Liver (tissue), 9 donors: ENCODE results near the gene FIBCD1. TPM values are rescaled to one million over a fixed set of nuclear protein-coding genes. Genes with fewer than 3 reads are reported as not detected.

Experiments used
- DNase-seq: peaks from one replicate; pipeline ENCODE4 v3.0.0-alpha.2; 2017; ENCODE audit warnings: low spot score
- H3K27ac ChIP-seq, 2 donors: one replicate each; pipeline ENCODE4 v1.7.0; 2013; ENCODE audit warnings: inconsistent platforms in 2 of 2, low read length in 2 of 2, control low read depth in 1 of 2, low read depth in 1 of 2, mild to moderate bottlenecking in 1 of 2
- H3K27me3 ChIP-seq, 4 donors: one replicate each; pipeline versions ENCODE4 v1.6.1 to v1.7.0; 2013; ENCODE audit warnings: low read length in 3 of 4, inconsistent platforms in 1 of 4, mild to moderate bottlenecking in 1 of 4, moderate library complexity in 1 of 4; ENCODE audit not compliant: control insufficient read depth in 4 of 4, insufficient read depth in 4 of 4
- H3K36me3 ChIP-seq, 4 donors: one replicate each; pipeline versions ENCODE4 v1.6.1 to v1.7.0; 2013; ENCODE audit warnings: low read length in 3 of 4, mild to moderate bottlenecking in 3 of 4, low read depth in 1 of 4, moderate library complexity in 1 of 4; ENCODE audit not compliant: control insufficient read depth in 4 of 4, insufficient read depth in 3 of 4
- H3K4me1 ChIP-seq, 4 donors: one replicate each; pipeline versions ENCODE4 v1.6.1 to v1.7.0; 2013; ENCODE audit warnings: low read length in 3 of 4, mild to moderate bottlenecking in 3 of 4, moderate library complexity in 1 of 4; ENCODE audit not compliant: control insufficient read depth in 4 of 4, insufficient read depth in 4 of 4
- H3K4me3 ChIP-seq, 3 donors: one replicate each; pipeline versions ENCODE4 v1.6.1 to v1.7.0; 2013; ENCODE audit warnings: low read length in 3 of 3, control low read depth in 1 of 3, low read depth in 1 of 3, mild to moderate bottlenecking in 1 of 3
- H3K9ac ChIP-seq, 2 donors: one replicate each; pipeline ENCODE4 v1.7.0; 2013; ENCODE audit warnings: low read length in 2 of 2, mild to moderate bottlenecking in 2 of 2, moderate library complexity in 2 of 2, control low read depth in 1 of 2, low read depth in 1 of 2
- H3K9me3 ChIP-seq, 4 donors: one replicate each; pipeline versions ENCODE4 v1.6.1 to v1.7.0; 2013; ENCODE audit warnings: low read length in 3 of 4; ENCODE audit not compliant: control insufficient read depth in 4 of 4
- EGR1 ChIP-seq, 2 donors: IDR thresholded peaks; 2 replicates each; pipeline ENCODE4 v1.6.1; 2016 to 2018; ENCODE audit warnings: antibody characterized with exemption in 2 of 2, low read depth in 2 of 2
- FOXA1 ChIP-seq: IDR thresholded peaks from 2 replicates; pipeline ENCODE4 v1.6.1; 2016; ENCODE audit warnings: antibody characterized with exemption
- GABPA ChIP-seq, 2 donors: IDR thresholded peaks in 1 of 2; conservative IDR thresholded peaks in 1 of 2; 2 replicates each; pipeline ENCODE4 v1.6.1; 2016; ENCODE audit warnings: antibody characterized with exemption in 2 of 2, mild to moderate bottlenecking in 1 of 2, moderate library complexity in 1 of 2
- HNF4A ChIP-seq, 2 donors: conservative IDR thresholded peaks; 2 replicates each; pipeline ENCODE4 v1.6.1; 2016; ENCODE audit warnings: antibody characterized with exemption in 2 of 2, mild to moderate bottlenecking in 2 of 2
- HNF4G ChIP-seq: IDR thresholded peaks from 2 replicates; pipeline ENCODE4 v1.6.1; 2016; ENCODE audit warnings: antibody characterized with exemption
- JUND ChIP-seq, 2 donors: IDR thresholded peaks; 2 replicates each; pipeline ENCODE4 v1.6.1; 2016; ENCODE audit warnings: antibody characterized with exemption in 2 of 2
- NR2F2 ChIP-seq: IDR thresholded peaks from 2 replicates; pipeline ENCODE4 v1.6.1; 2016; ENCODE audit warnings: antibody characterized with exemption
- RAD21 ChIP-seq, 2 donors: IDR thresholded peaks; 2 replicates each; pipeline ENCODE4 v1.6.1; 2016; ENCODE audit warnings: antibody characterized with exemption in 2 of 2, mild to moderate bottlenecking in 2 of 2
- RXRA ChIP-seq, 2 donors: IDR thresholded peaks; 2 replicates each; pipeline ENCODE4 v1.6.1; 2017 to 2018; ENCODE audit warnings: antibody characterized with exemption in 2 of 2, mild to moderate bottlenecking in 1 of 2
- SP1 ChIP-seq: IDR thresholded peaks from 2 replicates; pipeline ENCODE4 v1.6.1; 2018; ENCODE audit warnings: antibody characterized with exemption, mild to moderate bottlenecking
- YY1 ChIP-seq: IDR thresholded peaks from 2 replicates; pipeline ENCODE4 v1.6.1; 2016; ENCODE audit warnings: antibody characterized with exemption, mild to moderate bottlenecking
- WGBS: extraction: QIAGEN DNeasy Blood & Tissue Kit; methylation state at CpG from one replicate; pipeline ENCODE4 v1.1.7; 2013; 5-methylcytosine and 5-hydroxymethylcytosine counted together
- polyA plus RNA-seq, 2 donors: library from polyadenylated mRNA; stranded (reverse) in 1 of 2; unstranded in 1 of 2; fragments of 200-250 nt in 1 of 2; fragments of >200 nt in 1 of 2; fragmentation: Nextera tagmentation in 1 of 2; extraction: Ambion mirVana in 1 of 2; gene quantifications; one replicate each; pipeline versions ENCODE4 v1.2.1 to v1.2.3, GENCODE V29; 2013 to 2015
- total RNA-seq, 2 donors: library from RNA; depleted of rRNA; stranded (reverse); fragments of >200 nt; gene quantifications; one replicate each; pipeline ENCODE4 v1.2.3, GENCODE V29; 2014
- TF ChIP-seq, protein P1 (sequence below): fragments of 150-350 bp; IDR thresholded peaks from 2 replicates; pipeline ENCODE4 v1.5.1; 2017; ENCODE audit warnings: improper control_type of control experiment, low read depth, low read length; ENCODE audit not compliant: missing input control
- TF ChIP-seq, protein P2 (sequence below): IDR thresholded peaks from 2 replicates; pipeline ENCODE4 v1.6.1; 2016; ENCODE audit warnings: antibody characterized with exemption, mild to moderate bottlenecking
- TF ChIP-seq, protein P3 (sequence below): IDR thresholded peaks from 2 replicates; pipeline ENCODE4 v1.6.1; 2016; ENCODE audit warnings: antibody characterized with exemption
- donor health status: healthy.
- donor health status: healthy.
- donor health status: healthy.
- donor health status: healthy.
- donor health status: healthy.

Gene FIBCD1
- total and polyA plus RNA-seq, 4 donors: not detected

DNA sequence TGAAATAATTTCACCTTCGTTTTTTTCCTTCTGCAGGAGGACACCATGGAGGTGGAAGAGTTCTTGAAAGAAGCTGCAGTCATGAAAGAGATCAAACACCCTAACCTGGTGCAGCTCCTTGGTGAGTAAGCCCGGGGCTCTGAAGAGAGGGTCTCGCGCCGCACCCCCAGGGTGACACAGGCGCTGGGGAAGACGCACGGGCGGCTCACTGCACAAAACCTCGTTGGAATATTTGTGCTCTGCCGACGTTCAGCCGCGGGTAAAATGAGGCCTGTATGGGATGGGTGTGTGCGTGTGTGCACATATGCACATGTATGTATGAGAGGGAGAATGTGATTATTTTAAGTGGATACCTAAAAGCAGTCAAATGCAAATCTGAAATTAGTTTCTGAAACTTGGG lies 67.0 kb downstream of the FIBCD1 start (continued):
- no peak for TF ChIP-seq RXRA (IDR thresholded peaks at IDR 0.05)

DNA sequence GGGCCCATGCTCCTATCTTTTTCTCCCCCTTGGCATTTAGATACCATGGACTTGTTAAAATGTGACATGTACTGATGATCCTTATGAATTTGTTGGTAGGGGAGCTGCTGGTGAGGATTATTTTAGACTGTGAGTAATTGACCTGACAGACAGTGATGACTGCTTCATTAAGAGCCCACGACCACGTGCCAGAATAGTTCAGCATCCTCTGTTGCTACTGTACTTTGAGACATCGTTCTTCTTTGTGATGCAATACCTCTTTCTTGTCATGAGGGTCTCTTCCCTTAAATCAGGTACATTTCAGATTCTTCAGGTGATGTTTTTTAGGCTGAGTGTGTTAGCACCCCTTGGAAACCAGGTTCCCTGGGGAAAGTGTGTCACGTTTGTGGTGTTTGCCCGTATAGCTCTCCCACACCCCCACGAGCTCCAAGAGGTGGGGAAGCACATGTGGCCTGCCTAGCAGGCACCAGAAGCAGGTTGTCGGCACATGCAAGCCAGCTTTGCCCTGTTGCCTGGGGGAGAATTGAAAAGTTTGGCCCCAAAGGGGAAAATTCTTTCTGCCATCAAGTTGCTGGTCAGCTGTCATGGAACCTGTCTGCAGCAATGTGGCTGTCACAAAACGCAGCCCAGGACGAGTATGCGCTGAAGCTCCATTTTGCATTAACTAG lies 67.5 kb downstream of the FIBCD1 start:
- H3K36me3 ChIP-seq: peaks cover 3 to 18% (median 4%) of the 10 kb centered on the region in 4 donors
- no peaks in the 10 kb centered on the region for H3K9me3 ChIP-seq
- 88% methylated on average over 10 of the region's 10 CpGs for WGBS
- no peak overlapping the region for H3K27ac ChIP-seq
- no peak overlapping the region for H3K4me3 ChIP-seq
- TF ChIP-seq RXRA (IDR thresholded peaks at IDR 0.05): no peak
- TF ChIP-seq NR2F2: no peak
- TF ChIP-seq EGR1 (IDR thresholded peaks at IDR 0.05; ENCODE audit: low read depth in 2 of 2): no peak
- TF ChIP-seq, protein P1, sequence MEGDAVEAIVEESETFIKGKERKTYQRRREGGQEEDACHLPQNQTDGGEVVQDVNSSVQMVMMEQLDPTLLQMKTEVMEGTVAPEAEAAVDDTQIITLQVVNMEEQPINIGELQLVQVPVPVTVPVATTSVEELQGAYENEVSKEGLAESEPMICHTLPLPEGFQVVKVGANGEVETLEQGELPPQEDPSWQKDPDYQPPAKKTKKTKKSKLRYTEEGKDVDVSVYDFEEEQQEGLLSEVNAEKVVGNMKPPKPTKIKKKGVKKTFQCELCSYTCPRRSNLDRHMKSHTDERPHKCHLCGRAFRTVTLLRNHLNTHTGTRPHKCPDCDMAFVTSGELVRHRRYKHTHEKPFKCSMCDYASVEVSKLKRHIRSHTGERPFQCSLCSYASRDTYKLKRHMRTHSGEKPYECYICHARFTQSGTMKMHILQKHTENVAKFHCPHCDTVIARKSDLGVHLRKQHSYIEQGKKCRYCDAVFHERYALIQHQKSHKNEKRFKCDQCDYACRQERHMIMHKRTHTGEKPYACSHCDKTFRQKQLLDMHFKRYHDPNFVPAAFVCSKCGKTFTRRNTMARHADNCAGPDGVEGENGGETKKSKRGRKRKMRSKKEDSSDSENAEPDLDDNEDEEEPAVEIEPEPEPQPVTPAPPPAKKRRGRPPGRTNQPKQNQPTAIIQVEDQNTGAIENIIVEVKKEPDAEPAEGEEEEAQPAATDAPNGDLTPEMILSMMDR: no peak
- TF ChIP-seq, protein P2, sequence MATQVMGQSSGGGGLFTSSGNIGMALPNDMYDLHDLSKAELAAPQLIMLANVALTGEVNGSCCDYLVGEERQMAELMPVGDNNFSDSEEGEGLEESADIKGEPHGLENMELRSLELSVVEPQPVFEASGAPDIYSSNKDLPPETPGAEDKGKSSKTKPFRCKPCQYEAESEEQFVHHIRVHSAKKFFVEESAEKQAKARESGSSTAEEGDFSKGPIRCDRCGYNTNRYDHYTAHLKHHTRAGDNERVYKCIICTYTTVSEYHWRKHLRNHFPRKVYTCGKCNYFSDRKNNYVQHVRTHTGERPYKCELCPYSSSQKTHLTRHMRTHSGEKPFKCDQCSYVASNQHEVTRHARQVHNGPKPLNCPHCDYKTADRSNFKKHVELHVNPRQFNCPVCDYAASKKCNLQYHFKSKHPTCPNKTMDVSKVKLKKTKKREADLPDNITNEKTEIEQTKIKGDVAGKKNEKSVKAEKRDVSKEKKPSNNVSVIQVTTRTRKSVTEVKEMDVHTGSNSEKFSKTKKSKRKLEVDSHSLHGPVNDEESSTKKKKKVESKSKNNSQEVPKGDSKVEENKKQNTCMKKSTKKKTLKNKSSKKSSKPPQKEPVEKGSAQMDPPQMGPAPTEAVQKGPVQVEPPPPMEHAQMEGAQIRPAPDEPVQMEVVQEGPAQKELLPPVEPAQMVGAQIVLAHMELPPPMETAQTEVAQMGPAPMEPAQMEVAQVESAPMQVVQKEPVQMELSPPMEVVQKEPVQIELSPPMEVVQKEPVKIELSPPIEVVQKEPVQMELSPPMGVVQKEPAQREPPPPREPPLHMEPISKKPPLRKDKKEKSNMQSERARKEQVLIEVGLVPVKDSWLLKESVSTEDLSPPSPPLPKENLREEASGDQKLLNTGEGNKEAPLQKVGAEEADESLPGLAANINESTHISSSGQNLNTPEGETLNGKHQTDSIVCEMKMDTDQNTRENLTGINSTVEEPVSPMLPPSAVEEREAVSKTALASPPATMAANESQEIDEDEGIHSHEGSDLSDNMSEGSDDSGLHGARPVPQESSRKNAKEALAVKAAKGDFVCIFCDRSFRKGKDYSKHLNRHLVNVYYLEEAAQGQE: no peak
- TF ChIP-seq JUND (IDR thresholded peaks at IDR 0.05): no peak
- no peak for TF ChIP-seq HNF4A (conservative IDR thresholded peaks at IDR 0.05)
- no peak for TF ChIP-seq FOXA1
- TF ChIP-seq, protein P3, sequence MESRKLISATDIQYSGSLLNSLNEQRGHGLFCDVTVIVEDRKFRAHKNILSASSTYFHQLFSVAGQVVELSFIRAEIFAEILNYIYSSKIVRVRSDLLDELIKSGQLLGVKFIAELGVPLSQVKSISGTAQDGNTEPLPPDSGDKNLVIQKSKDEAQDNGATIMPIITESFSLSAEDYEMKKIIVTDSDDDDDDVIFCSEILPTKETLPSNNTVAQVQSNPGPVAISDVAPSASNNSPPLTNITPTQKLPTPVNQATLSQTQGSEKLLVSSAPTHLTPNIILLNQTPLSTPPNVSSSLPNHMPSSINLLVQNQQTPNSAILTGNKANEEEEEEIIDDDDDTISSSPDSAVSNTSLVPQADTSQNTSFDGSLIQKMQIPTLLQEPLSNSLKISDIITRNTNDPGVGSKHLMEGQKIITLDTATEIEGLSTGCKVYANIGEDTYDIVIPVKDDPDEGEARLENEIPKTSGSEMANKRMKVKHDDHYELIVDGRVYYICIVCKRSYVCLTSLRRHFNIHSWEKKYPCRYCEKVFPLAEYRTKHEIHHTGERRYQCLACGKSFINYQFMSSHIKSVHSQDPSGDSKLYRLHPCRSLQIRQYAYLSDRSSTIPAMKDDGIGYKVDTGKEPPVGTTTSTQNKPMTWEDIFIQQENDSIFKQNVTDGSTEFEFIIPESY: no peak
- TF ChIP-seq SP1: no peak
- TF ChIP-seq GABPA (IDR thresholded peaks at IDR 0.05 in 1 of 2, conservative IDR thresholded peaks at IDR 0.05 in 1 of 2): no peak
- TF ChIP-seq YY1: no peak
- TF ChIP-seq HNF4G: no peak
- TF ChIP-seq RAD21 (IDR thresholded peaks at IDR 0.05): no peak
- no peak overlapping the region for H3K9ac ChIP-seq
- H3K4me1 ChIP-seq: peaks cover 6 to 21% (median 21%) of the 10 kb centered on the region in 4 donors
- no peaks in the 10 kb centered on the region for H3K27me3 ChIP-seq
- no peak for DNase-seq
